HFFc6 (cell line): ENCODE results near the gene PFN1. TPM values are rescaled to one million over a fixed set of nuclear protein-coding genes. Genes with fewer than 3 reads are reported as not detected.
A peak's percentile ranks its signal among the peaks of the same experiment; 100 is the strongest.

ENCODE experiments used
- DNase-seq: peaks from one replicate; pipeline ENCODE4 v3.0.0-alpha.2; 2018
- H3K27ac Mint-ChIP-seq: 2 replicates; pipeline ENCODE4 v1.8.0; 2020; ENCODE audit warnings: mild to moderate bottlenecking, mixed read lengths
- H3K27me3 Mint-ChIP-seq: 2 replicates; pipeline ENCODE4 v1.8.0; 2021; ENCODE audit warnings: mild to moderate bottlenecking, moderate library complexity, mixed read lengths; ENCODE audit not compliant: insufficient read depth
- H3K36me3 Mint-ChIP-seq: 2 replicates; pipeline ENCODE4 v1.8.0; 2021; ENCODE audit warnings: low read depth, mixed read lengths
- H3K4me1 Mint-ChIP-seq: 2 replicates; pipeline ENCODE4 v1.8.0; 2020; ENCODE audit warnings: low read depth, mixed read lengths
- H3K4me3 Mint-ChIP-seq: 2 replicates; pipeline ENCODE4 v1.8.0; 2020; ENCODE audit warnings: mild to moderate bottlenecking, moderate library complexity, mixed read lengths
- H3K9me3 Mint-ChIP-seq: 2 replicates; pipeline ENCODE4 v1.8.0; 2020; ENCODE audit warnings: mild to moderate bottlenecking, mixed read lengths
- microRNA-seq: library from miRNA; unstranded; fragments of <30 nt; microRNA quantifications from one replicate; pipeline ENCODE4, GENCODE V29; 2019
- total RNA-seq, 6 experiments: library from RNA; stranded (reverse); fragmentation: NEBNext Ultra II Directional; extraction: Animal tissue kit (Norgen Biotek cat#: 25700); gene quantifications; 2 replicates in 1 of 6; 3 replicates in 5 of 6; pipeline ENCODE4 v1.2.3, GENCODE V29; 2021
- TF ChIP-seq, protein P1 (sequence below): fragments of 200-600 bp; sonication (generic); IDR thresholded peaks from 2 replicates; pipeline ENCODE4 v1.5.0; 2021; ENCODE audit warnings: antibody characterized with exemption, mild to moderate bottlenecking

PFN1 gene
- total RNA-seq, 6 experiments from 2014 or later = 1,630 to 1,970 (median 1,832) TPM

DNA sequence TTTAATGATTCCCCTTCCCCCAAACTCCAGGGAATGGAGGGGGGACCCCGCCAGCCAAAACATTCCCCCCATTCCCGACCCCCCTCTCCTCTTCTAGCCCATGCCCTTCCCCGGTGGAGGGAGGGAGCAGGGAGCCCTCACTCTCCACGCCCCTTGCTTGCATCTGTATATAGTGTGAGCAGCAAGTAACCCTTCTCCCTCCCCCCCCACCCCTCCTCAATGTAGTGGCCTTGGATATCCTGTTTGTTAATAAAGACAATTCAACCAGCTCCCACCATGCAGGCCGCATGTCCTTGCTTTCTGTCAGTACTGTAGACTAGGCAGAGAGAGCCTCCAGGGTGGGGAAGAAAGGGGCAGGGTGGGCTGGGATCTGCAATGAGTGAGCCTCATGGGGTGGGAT lies 50.5 kb downstream of the PFN1 start:
- Mint-ChIP-seq H3K4me1 (no peaks in the 10 kb centered on the region), H3K36me3 (0 out of 2 replicates have a peak, but pooled peaks cover 10% of the 10 kb centered on the region), H3K27me3 (peaks cover 5% of the 10 kb centered on the region)

DNA sequence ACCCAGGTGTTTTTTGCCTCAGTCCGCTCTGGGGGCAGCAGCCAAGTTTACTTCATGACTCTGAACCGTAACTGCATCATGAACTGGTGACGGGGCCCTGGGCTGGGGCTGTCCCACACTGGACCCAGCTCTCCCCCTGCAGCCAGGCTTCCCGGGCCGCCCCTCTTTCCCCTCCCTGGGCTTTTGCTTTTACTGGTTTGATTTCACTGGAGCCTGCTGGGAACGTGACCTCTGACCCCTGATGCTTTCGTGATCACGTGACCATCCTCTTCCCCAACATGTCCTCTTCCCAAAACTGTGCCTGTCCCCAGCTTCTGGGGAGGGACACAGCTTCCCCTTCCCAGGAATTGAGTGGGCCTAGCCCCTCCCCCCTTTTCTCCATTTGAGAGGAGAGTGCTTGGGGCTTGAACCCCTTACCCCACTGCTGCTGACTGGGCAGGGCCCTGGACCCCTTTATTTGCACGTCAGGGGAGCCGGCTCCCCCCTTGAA lies 51.1 kb downstream of the PFN1 start:
- 0 out of 2 replicates have a peak, but pooled peaks cover 10% of the 10 kb centered on the region for H3K36me3 Mint-ChIP-seq
- TF ChIP-seq, protein P1, sequence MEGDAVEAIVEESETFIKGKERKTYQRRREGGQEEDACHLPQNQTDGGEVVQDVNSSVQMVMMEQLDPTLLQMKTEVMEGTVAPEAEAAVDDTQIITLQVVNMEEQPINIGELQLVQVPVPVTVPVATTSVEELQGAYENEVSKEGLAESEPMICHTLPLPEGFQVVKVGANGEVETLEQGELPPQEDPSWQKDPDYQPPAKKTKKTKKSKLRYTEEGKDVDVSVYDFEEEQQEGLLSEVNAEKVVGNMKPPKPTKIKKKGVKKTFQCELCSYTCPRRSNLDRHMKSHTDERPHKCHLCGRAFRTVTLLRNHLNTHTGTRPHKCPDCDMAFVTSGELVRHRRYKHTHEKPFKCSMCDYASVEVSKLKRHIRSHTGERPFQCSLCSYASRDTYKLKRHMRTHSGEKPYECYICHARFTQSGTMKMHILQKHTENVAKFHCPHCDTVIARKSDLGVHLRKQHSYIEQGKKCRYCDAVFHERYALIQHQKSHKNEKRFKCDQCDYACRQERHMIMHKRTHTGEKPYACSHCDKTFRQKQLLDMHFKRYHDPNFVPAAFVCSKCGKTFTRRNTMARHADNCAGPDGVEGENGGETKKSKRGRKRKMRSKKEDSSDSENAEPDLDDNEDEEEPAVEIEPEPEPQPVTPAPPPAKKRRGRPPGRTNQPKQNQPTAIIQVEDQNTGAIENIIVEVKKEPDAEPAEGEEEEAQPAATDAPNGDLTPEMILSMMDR = no peak
- peaks cover 3% of the 10 kb centered on the region; the same call in 1 of the 2 replicates for H3K27me3 Mint-ChIP-seq
- no peaks in the 10 kb centered on the region for H3K9me3 Mint-ChIP-seq
- DNase-seq = no peak
- no peak overlapping the region for H3K27ac Mint-ChIP-seq
- H3K4me1 Mint-ChIP-seq = no peaks in the 10 kb centered on the region
- no peak overlapping the region for H3K4me3 Mint-ChIP-seq

More for the DNA sequence above, 50.5 kb downstream of the PFN1 start:
- TF ChIP-seq, protein P1 = no peak
- Mint-ChIP-seq H3K4me3 (no peak overlapping the region), H3K9me3 (no peaks in the 10 kb centered on the region), H3K27ac (no peak overlapping the region)
- no peak for DNase-seq

DNA sequence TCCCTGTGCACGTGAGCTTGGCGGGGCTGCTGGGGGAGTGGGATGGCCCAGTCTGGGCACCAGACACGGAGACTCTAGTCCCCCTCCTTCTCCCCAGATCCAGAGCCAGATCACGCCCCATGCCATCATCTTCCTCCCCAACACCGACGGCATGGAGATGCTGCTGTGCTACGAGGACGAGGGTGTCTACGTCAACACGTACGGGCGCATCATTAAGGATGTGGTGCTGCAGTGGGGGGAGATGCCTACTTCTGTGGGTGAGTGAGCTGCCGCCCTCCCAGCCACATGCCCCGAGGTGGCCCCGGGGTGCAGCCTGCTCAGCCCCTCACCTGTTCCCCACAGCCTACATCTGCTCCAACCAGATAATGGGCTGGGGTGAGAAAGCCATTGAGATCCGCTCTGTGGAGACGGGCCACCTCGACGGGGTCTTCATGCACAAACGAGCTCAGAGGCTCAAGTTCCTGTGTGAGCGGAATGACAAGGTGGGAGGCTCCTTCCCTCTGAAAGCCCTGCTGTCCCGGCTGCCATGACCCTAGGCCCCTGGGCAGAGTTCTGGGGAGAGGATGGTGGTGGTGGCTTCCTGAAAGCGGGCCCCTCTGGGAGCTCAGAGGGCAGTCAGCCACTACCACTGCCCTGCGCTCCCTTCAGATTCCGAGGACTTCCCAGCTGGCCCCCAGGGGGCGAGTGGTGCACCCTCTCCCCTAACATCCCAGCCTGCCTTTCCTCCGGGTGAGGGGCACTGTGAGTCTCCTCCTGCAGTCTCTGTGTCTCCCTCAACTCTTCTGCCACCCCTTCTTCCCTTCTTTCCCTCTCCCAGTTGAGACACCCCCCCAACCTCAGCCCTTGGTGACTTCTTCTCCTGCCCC lies 51.8 kb downstream of the PFN1 start:
- Mint-ChIP-seq H3K4me3 (no peak overlapping the region), H3K9me3 (no peaks in the 10 kb centered on the region), H3K27me3 (peaks cover 3% of the 10 kb centered on the region), H3K4me1 (no peaks in the 10 kb centered on the region), H3K27ac (no peak overlapping the region), H3K36me3 (0 out of 2 replicates have a peak, but pooled peaks cover 10% of the 10 kb centered on the region)
- DNase-seq = no peak
- TF ChIP-seq, protein P1 = no peak

DNA sequence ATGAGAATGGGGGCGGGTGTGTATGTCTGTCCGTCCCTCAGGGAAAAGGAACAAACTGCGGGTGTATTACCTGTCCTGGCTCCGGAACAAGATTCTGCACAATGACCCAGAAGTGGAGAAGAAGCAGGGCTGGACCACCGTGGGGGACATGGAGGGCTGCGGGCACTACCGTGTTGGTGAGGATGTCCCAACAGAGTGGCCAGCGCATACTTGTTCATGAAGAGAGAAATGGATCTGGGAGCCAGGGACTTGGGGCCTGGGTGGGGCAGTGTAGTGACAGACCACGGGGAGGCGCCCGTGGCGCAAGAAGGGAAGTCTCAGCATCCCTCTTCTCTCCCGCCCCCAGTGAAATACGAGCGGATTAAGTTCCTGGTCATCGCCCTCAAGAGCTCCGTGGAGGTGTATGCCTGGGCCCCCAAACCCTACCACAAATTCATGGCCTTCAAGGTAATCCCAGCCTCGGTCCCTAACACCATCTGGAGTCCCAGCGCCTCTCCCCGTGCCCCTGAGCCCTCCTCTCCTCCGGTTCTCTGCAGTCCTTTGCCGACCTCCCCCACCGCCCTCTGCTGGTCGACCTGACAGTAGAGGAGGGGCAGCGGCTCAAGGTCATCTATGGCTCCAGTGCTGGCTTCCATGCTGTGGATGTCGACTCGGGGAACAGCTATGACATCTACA lies 52.5 kb downstream of the PFN1 start:
- H3K4me3 Mint-ChIP-seq = no peak overlapping the region
- H3K4me1 Mint-ChIP-seq = no peaks in the 10 kb centered on the region
- no peaks in the 10 kb centered on the region for H3K9me3 Mint-ChIP-seq
- DNase-seq = no peak
- TF ChIP-seq, protein P1 = peak; percentile 40
- H3K27ac Mint-ChIP-seq = no peak overlapping the region
- peaks cover 3% of the 10 kb centered on the region for H3K27me3 Mint-ChIP-seq
- 0 out of 2 replicates have a peak, but pooled peaks cover 10% of the 10 kb centered on the region for H3K36me3 Mint-ChIP-seq

Small RNAs within 50 kb of the gene (microRNA-seq; reads per million reads assigned to microRNA genes)
- gene MIR6864 (not detected), gene MIR6865 (not detected)

Other genes starting within 250 kb of the PFN1 start
- gene PELP1, start 244.4 kb downstream of the PFN1 start, total RNA-seq = 10 to 100 TPM; 52.8 to 64.9 (median 60.5) TPM
- gene ARRB2, start 237.9 kb downstream of the PFN1 start, total RNA-seq = 10 to 100 TPM in 2 of 6 experiments, 1 to 10 TPM in 4; 8.0 to 10.7 (median 9.1) TPM
- gene MED11, start 217.1 kb downstream of the PFN1 start, total RNA-seq = 10 to 100 TPM; 15.3 to 19.1 (median 17.4) TPM
- not detected for gene ZMYND15, start 208.7 kb downstream of the PFN1 start, total RNA-seq
- under 1 TPM; 0.31 to 0.92 (median 0.62) TPM for gene CXCL16, start 208.6 kb downstream of the PFN1 start, total RNA-seq
- gene TM4SF5, start 176.6 kb downstream of the PFN1 start, total RNA-seq = not detected
- gene VMO1, start 162.2 kb downstream of the PFN1 start, total RNA-seq = under 1 TPM in 3 of 6 experiments, not detected in 3; 0.23 to 0.34 (median 0.31) TPM
- not detected for gene GLTPD2, start 159.6 kb downstream of the PFN1 start, total RNA-seq
- gene PSMB6, start 152.4 kb downstream of the PFN1 start, total RNA-seq = 100 to 1,000 TPM; 216 to 280 (median 237) TPM
- gene PLD2, start 141.4 kb downstream of the PFN1 start, total RNA-seq = 10 to 100 TPM; 14.9 to 21.8 (median 19.4) TPM
- gene MINK1, start 115.2 kb downstream of the PFN1 start, total RNA-seq = 10 to 100 TPM; 68.5 to 82.4 (median 71.6) TPM
- gene C17orf107, start 49.0 kb downstream of the PFN1 start, total RNA-seq = 1 to 10 TPM in 4 of 6 experiments, under 1 TPM in 2; 0.95 to 1.6 (median 1.4) TPM
- gene CHRNE, start 45.4 kb downstream of the PFN1 start, total RNA-seq = under 1 TPM in 3 of 6 experiments, not detected in 3; 0.07 to 0.15 (median 0.07) TPM
- gene GP1BA, start 16.3 kb downstream of the PFN1 start, total RNA-seq = not detected
- 10 to 100 TPM; 61.9 to 78.6 (median 64.4) TPM for gene SLC25A11, start 8.5 kb downstream of the PFN1 start, total RNA-seq
- gene RNF167, start 8.3 kb downstream of the PFN1 start, total RNA-seq = 100 to 1,000 TPM in 3 of 6 experiments, 10 to 100 TPM in 3; 88.3 to 122 (median 97.6) TPM
- 1 to 10 TPM; 1.9 to 4.6 (median 3.2) TPM for gene ENO3, start 2.6 kb upstream of the PFN1 start, total RNA-seq
- gene SPAG7, start 19.3 kb upstream of the PFN1 start, total RNA-seq = 10 to 100 TPM; 59.4 to 76.9 (median 65.6) TPM
- 10 to 100 TPM; 48.9 to 60.8 (median 54.1) TPM for gene CAMTA2, start 39.1 kb upstream of the PFN1 start, total RNA-seq
- gene INCA1, start 49.0 kb upstream of the PFN1 start, total RNA-seq = 1 to 10 TPM in 4 of 6 experiments, under 1 TPM in 2; 0.66 to 1.5 (median 1.0) TPM
- 100 to 1,000 TPM; 174 to 200 (median 178) TPM for gene KIF1C, start 49.4 kb upstream of the PFN1 start, total RNA-seq
- gene SLC52A1, start 86.9 kb upstream of the PFN1 start, total RNA-seq = under 1 TPM in 1 of 6 experiments, not detected in 5; 0.12 TPM
- gene ZFP3, start 129.9 kb upstream of the PFN1 start, total RNA-seq = under 1 TPM in 5 of 6 experiments, not detected in 1; 0.09 to 0.19 (median 0.13) TPM
- 1 to 10 TPM; 3.5 to 4.9 (median 3.8) TPM for gene ZNF232, start 163.3 kb upstream of the PFN1 start, total RNA-seq
- under 1 TPM; 0.05 to 0.19 (median 0.10) TPM for gene USP6, start 167.5 kb upstream of the PFN1 start, total RNA-seq
- gene ZNF594, start 243.3 kb upstream of the PFN1 start, total RNA-seq = 1 to 10 TPM; 3.3 to 5.1 (median 4.6) TPM